ENCODE results near the gene SHKBP1.
"Not testable (repeated sequence)": the region's sequence is repeated elsewhere in the genome, so short reads cannot be mapped to it uniquely, and the experiment has no call there.

Gene SHKBP1

GRCh38 chr19:40576585-40577451 lies at the start of gene SHKBP1:
Gene SHKBP1, plus strand, starts transcription at chr19:40576873. Its CDS starts 27 bp downstream, at chr19:40576900.
- peak; percentile 87 to 89 for DNase-seq (ENCODE audit: low read depth in 2 of 2)

GRCh38 chr19:40528078-40528477 lies 48.6 kb upstream of the SHKBP1 start:
- DNase-seq (ENCODE audit: low read depth in 2 of 2): no peak

GRCh38 chr19:40528533-40529092 lies 48.1 kb upstream of the SHKBP1 start:
- DNase-seq (ENCODE audit: low read depth in 2 of 2): no peak

- DNase-seq (ENCODE audit: low read depth in 2 of 2): peak; percentile 78 to 79
Observed at GRCh38 chr19:40529093-40529954, 47.3 kb upstream of the SHKBP1 start.

GRCh38 chr19:40530091-40530901 lies 46.4 kb upstream of the SHKBP1 start:
- no peak for DNase-seq (ENCODE audit: low read depth in 2 of 2)

- no peak for DNase-seq (ENCODE audit: low read depth in 2 of 2)
Observed at GRCh38 chr19:40533508-40533907, 43.2 kb upstream of the SHKBP1 start.

- DNase-seq (ENCODE audit: low read depth in 2 of 2): no peak
Observed at GRCh38 chr19:40534148-40534547, 42.5 kb upstream of the SHKBP1 start.

GRCh38 chr19:40539070-40539469 lies 37.6 kb upstream of the SHKBP1 start:
- no peak for DNase-seq (ENCODE audit: low read depth in 2 of 2)

GRCh38 chr19:40542202-40542859 lies 34.3 kb upstream of the SHKBP1 start:
- no peak for DNase-seq (ENCODE audit: low read depth in 2 of 2)

- no peak for DNase-seq (ENCODE audit: low read depth in 2 of 2)
Observed at GRCh38 chr19:40543029-40543597, 33.6 kb upstream of the SHKBP1 start.

GRCh38 chr19:40546153-40546841 lies 30.4 kb upstream of the SHKBP1 start:
- not testable (repeated sequence) for DNase-seq (ENCODE audit: low read depth in 2 of 2)

- DNase-seq (ENCODE audit: low read depth in 2 of 2): not testable (repeated sequence)
Observed at GRCh38 chr19:40547190-40547589, 29.5 kb upstream of the SHKBP1 start.

GRCh38 chr19:40547836-40548235 lies 28.8 kb upstream of the SHKBP1 start:
- no peak for DNase-seq (ENCODE audit: low read depth in 2 of 2)

- DNase-seq (ENCODE audit: low read depth in 2 of 2): peak; percentile 68 to 71
Observed at GRCh38 chr19:40549007-40549708, 27.5 kb upstream of the SHKBP1 start.

GRCh38 chr19:40550951-40551350 lies 25.7 kb upstream of the SHKBP1 start:
- DNase-seq (ENCODE audit: low read depth in 2 of 2): no peak

- DNase-seq (ENCODE audit: low read depth in 2 of 2): no peak
Observed at GRCh38 chr19:40552848-40553247, 23.8 kb upstream of the SHKBP1 start.

GRCh38 chr19:40553885-40554857 lies 22.5 kb upstream of the SHKBP1 start:
- no peak for DNase-seq (ENCODE audit: low read depth in 2 of 2)
